Memory B cell (primary cell): ENCODE results near the gene KCNRG.
"Not testable (repeated sequence)": the region's sequence is repeated elsewhere in the genome, so short reads cannot be mapped to it uniquely, and the experiment has no call there.

Experiments
- ATAC-seq: fragments of 150-1000 bp; cut with Tn5 transposase; 2 replicates; pipeline ENCODE4 v1.10.0; 2021; ENCODE audit warnings: low read depth, mild to moderate bottlenecking, moderate library complexity
- DNase-seq, 2 donors: peaks; one replicate each; pipeline ENCODE4 v3.0.0; 2022; ENCODE audit warnings: low spot score in 2 of 2
- H3K27ac Mint-ChIP-seq: one replicate; pipeline ENCODE4 v1.8.0; 2022; ENCODE audit warnings: mild to moderate bottlenecking, moderate library complexity, mixed read lengths
- H3K27me3 Mint-ChIP-seq: one replicate; pipeline ENCODE4 v1.8.0; 2022; ENCODE audit warnings: mixed read lengths
- H3K36me3 Mint-ChIP-seq: one replicate; pipeline ENCODE4 v1.8.0; 2022; ENCODE audit warnings: mild to moderate bottlenecking, mixed read lengths
- H3K4me1 Mint-ChIP-seq: one replicate; pipeline ENCODE4 v1.8.0; 2022; ENCODE audit warnings: mixed read lengths
- H3K4me3 Mint-ChIP-seq: one replicate; pipeline ENCODE4 v1.8.0; 2022; ENCODE audit warnings: mild to moderate bottlenecking, moderate library complexity, mixed read lengths
- H3K9me3 Mint-ChIP-seq: one replicate; pipeline ENCODE4 v1.8.0; 2022; ENCODE audit warnings: mixed read lengths

Gene KCNRG

GRCh38 chr13:50026788-50027473, 11.7 kb downstream of the KCNRG start:
- Mint-ChIP-seq H3K4me1 (peaks cover 8% of the 10 kb centered on the region), H3K4me3 (no peak overlapping the region), H3K27ac (peak overlapping the region; percentile 68), H3K9me3 (no peaks in the 10 kb centered on the region), H3K27me3 (no peaks in the 10 kb centered on the region), H3K36me3 (peaks cover 6% of the 10 kb centered on the region)
- ATAC-seq (peak; percentile 97), DNase-seq (no peak)

DNA sequence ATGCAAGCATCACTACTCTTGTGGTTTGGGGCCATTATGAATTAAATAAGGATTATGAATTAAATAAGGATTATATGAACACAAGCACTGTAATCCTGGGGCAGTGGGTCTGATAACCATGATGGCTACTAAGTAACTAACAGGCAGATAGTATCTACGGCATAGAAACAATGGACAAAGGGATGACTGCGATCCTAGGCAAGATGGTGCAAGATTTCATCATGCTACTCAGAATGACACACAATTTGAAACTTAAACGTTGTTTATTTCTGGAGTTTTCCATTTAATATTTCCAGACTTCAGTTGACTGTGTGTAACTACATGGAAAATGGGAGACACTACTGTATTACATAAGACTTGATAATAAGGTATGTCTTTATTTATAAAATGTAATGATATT, 15.1 kb downstream of the KCNRG start:
- Mint-ChIP-seq H3K4me1 (peaks cover 13% of the 10 kb centered on the region), H3K36me3 (peaks cover 3% of the 10 kb centered on the region), H3K27me3 (no peaks in the 10 kb centered on the region), H3K9me3 (no peaks in the 10 kb centered on the region), H3K4me3 (no peak overlapping the region), H3K27ac (no peak overlapping the region)
- ATAC-seq, result no peak
- no peak for DNase-seq

DNA sequence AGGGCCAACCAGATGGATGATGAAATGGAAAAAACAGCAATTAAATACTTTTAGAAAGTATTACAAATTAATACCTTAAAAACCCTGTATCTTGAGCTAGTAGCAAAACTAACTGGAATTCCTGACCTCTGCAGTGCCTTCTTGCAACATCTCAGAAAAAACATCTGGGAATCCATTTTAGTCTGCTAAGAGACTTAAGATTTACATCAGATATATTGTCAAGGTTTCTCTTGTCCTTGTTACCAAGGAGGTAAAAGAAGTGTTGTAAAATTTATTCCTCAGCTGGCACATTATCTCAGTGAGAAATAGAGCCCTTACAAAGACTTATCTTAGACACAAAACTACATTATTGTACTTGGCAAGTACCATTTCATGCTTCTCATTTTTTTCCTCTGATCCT, 18.5 kb downstream of the KCNRG start:
- Mint-ChIP-seq H3K4me1 (peaks cover 7% of the 10 kb centered on the region), H3K27ac (no peak overlapping the region), H3K27me3 (no peaks in the 10 kb centered on the region), H3K4me3 (no peak overlapping the region), H3K9me3 (no peaks in the 10 kb centered on the region), H3K36me3 (no peaks in the 10 kb centered on the region)
- no peak for DNase-seq
- peak; percentile 6 for ATAC-seq

- Mint-ChIP-seq H3K4me3 (no peak overlapping the region), H3K27me3 (no peaks in the 10 kb centered on the region), H3K4me1 (peaks cover 5% of the 10 kb centered on the region), H3K27ac (no peak overlapping the region), H3K9me3 (no peaks in the 10 kb centered on the region), H3K36me3 (peaks cover 3% of the 10 kb centered on the region)
- ATAC-seq (no peak), DNase-seq (no peak)
Measured at GRCh38 chr13:50037788-50038187, 22.5 kb downstream of the KCNRG start.

DNA sequence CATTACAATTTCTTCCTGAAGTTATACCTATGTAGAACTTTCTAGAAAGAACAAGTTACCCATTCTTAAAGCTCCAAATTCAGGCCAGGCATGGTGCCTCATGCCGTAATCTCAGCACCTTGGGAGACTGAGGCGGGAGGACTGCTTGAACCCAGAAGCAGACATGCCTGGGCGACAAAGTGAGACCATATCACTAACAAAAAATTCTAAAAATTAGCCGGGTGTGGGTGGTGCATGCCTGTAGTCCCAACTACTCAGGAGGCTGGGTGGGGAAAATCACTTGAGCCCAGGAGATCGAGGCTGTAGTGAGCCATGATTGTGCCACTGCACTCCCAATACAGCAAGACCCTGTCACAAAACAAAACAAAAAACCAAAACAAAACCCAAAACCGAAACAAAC, 23.0 kb downstream of the KCNRG start:
- Mint-ChIP-seq H3K9me3 (no peaks in the 10 kb centered on the region), H3K27ac (no peak overlapping the region), H3K4me1 (peaks cover 4% of the 10 kb centered on the region), H3K27me3 (no peaks in the 10 kb centered on the region), H3K36me3 (peaks cover 7% of the 10 kb centered on the region), H3K4me3 (no peak overlapping the region)
- ATAC-seq, result no peak
- DNase-seq, result no peak

GRCh38 chr13:50052478-50052877, 37.2 kb downstream of the KCNRG start:
- Mint-ChIP-seq H3K27ac (peak overlapping the region; percentile 14), H3K4me1 (peaks cover 12% of the 10 kb centered on the region), H3K36me3 (peaks cover 17% of the 10 kb centered on the region), H3K4me3 (no peak overlapping the region), H3K9me3 (peaks cover 2% of the 10 kb centered on the region), H3K27me3 (no peaks in the 10 kb centered on the region)
- DNase-seq (no peak), ATAC-seq (no peak)

- DNase-seq, result no peak
- peaks cover 16% of the 10 kb centered on the region for H3K4me1 Mint-ChIP-seq
- no peak for ATAC-seq
- H3K27ac Mint-ChIP-seq, result no peak overlapping the region
- H3K27me3 Mint-ChIP-seq, result no peaks in the 10 kb centered on the region
- no peak overlapping the region for H3K4me3 Mint-ChIP-seq
- peaks cover 18% of the 10 kb centered on the region for H3K36me3 Mint-ChIP-seq
- H3K9me3 Mint-ChIP-seq, result peaks cover 2% of the 10 kb centered on the region
Measured at GRCh38 chr13:50053844-50054243, 38.6 kb downstream of the KCNRG start.

- Mint-ChIP-seq H3K9me3 (peaks cover 2% of the 10 kb centered on the region), H3K36me3 (peaks cover 22% of the 10 kb centered on the region), H3K4me3 (no peak overlapping the region), H3K4me1 (peaks cover 16% of the 10 kb centered on the region), H3K27ac (no peak overlapping the region), H3K27me3 (no peaks in the 10 kb centered on the region)
- ATAC-seq (no peak), DNase-seq (no peak)
Measured at GRCh38 chr13:50055454-50055853, 40.2 kb downstream of the KCNRG start.

GRCh38 chr13:50060718-50061117, 45.5 kb downstream of the KCNRG start:
- Mint-ChIP-seq H3K27ac (no peak overlapping the region), H3K4me1 (peaks cover 7% of the 10 kb centered on the region), H3K9me3 (no peaks in the 10 kb centered on the region), H3K4me3 (no peak overlapping the region), H3K27me3 (no peaks in the 10 kb centered on the region), H3K36me3 (peaks cover 10% of the 10 kb centered on the region)
- DNase-seq, result no peak
- no peak for ATAC-seq

DNA sequence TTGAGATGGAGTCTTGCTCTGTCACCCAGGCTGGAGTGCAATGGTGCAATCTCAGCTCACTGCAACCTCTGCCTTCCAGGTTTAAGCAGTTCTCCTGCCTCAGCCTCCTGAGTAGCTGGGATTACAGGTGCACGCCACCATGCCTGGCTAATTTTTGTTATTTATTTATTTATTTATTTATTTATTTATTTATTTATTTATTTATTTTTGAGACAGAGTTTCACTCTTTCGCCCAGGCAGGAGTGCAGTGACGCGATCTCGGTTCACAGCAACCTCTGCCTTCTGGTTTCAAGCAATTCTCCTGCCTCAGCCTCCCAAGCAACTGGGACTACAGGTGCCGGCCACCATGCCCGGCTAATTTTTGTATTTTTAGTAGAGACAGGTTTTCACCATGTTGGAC, 47.1 kb downstream of the KCNRG start:
- peaks cover 14% of the 10 kb centered on the region for H3K36me3 Mint-ChIP-seq
- ATAC-seq, H3K4me1 Mint-ChIP-seq, H3K9me3 Mint-ChIP-seq, H3K27me3 Mint-ChIP-seq, H3K27ac Mint-ChIP-seq, DNase-seq, H3K4me3 Mint-ChIP-seq: not testable (repeated sequence)

DNA sequence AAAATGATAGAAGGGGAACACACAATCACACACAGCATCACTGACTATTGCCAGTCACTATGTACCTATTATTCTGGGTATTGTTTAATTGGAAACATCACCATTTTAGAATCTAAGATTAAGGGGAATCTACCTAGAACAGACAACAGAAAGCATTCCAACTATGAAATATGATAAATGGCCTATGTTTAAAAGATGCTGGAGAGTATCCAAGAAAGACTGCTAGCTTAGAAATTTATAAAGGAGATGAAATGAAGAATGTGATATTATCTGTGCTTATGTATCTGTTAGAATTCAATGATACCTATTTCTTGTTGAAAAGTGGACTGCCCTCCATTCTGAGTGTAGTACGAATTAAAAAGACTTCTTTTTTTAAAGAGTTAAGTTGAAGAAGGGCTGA, 50.5 kb downstream of the KCNRG start:
- Mint-ChIP-seq H3K27ac (no peak overlapping the region), H3K4me1 (no peaks in the 10 kb centered on the region), H3K4me3 (no peak overlapping the region), H3K9me3 (no peaks in the 10 kb centered on the region), H3K36me3 (peaks cover 14% of the 10 kb centered on the region), H3K27me3 (no peaks in the 10 kb centered on the region)
- ATAC-seq (no peak), DNase-seq (no peak)

DNA sequence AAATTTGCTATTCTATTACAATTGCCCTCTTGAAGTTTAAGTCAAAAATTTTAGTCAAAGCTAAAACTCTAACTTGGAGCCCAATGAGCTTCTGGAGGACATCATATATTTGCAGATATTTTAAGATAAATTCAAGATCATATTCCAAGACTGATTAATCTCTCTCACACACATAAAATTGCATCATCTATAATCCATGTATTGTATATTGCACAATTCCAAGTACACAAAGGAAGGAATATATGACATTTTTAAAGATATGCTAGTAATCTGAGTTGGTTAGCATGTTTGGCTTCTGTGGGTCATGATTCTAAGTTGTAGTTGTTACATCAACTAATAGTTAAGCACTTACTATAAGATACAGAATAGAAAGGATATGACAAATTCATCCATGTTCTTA, 53.3 kb downstream of the KCNRG start:
- Mint-ChIP-seq H3K27ac (no peak overlapping the region), H3K36me3 (peaks cover 15% of the 10 kb centered on the region)
- no peak for ATAC-seq

GRCh38 chr13:50069261-50069660, 54.0 kb downstream of the KCNRG start:
- H3K36me3 Mint-ChIP-seq, result peaks cover 16% of the 10 kb centered on the region

More for the DNA sequence above, 53.3 kb downstream of the KCNRG start:
- DNase-seq, result no peak
- H3K9me3 Mint-ChIP-seq, result no peaks in the 10 kb centered on the region
- no peak overlapping the region for H3K4me3 Mint-ChIP-seq
- H3K27me3 Mint-ChIP-seq, result no peaks in the 10 kb centered on the region
- no peaks in the 10 kb centered on the region for H3K4me1 Mint-ChIP-seq

GRCh38 chr13:50070186-50070585, 54.9 kb downstream of the KCNRG start:
- ATAC-seq (no peak), DNase-seq (no peak)
- Mint-ChIP-seq H3K9me3 (no peaks in the 10 kb centered on the region), H3K27ac (no peak overlapping the region), H3K36me3 (peaks cover 16% of the 10 kb centered on the region), H3K4me1 (no peaks in the 10 kb centered on the region), H3K4me3 (no peak overlapping the region), H3K27me3 (no peaks in the 10 kb centered on the region)

More at GRCh38 chr13:50069261-50069660, 54.0 kb downstream of the KCNRG start:
- H3K4me3 Mint-ChIP-seq, result no peak overlapping the region
- DNase-seq (no peak), ATAC-seq (no peak)
- H3K27me3 Mint-ChIP-seq, result no peaks in the 10 kb centered on the region
- H3K27ac Mint-ChIP-seq, result no peak overlapping the region
- no peaks in the 10 kb centered on the region for H3K4me1 Mint-ChIP-seq
- no peaks in the 10 kb centered on the region for H3K9me3 Mint-ChIP-seq
